GM23338 (cell line): Measurements from ENCODE around the gene ITIH2.

Experiments used
- CTCF ChIP-seq, 2 experiments: fragments of 200-600 bp in 1 of 2; sonication (generic) in 1 of 2; conservative IDR thresholded peaks; 2 replicates each; pipeline versions ENCODE4 v1.5.1 to v1.6.1; 2016 to 2017; ENCODE audit warnings: antibody characterized with exemption in 2 of 2, low read depth in 2 of 2, mild to moderate bottlenecking in 2 of 2, moderate library complexity in 1 of 2
- ETS1 ChIP-seq: IDR thresholded peaks from 2 replicates; pipeline ENCODE4 v1.6.1; 2016; ENCODE audit warnings: antibody characterized with exemption
- EZH2 ChIP-seq: fragments of 200-600 bp; sonication (generic); IDR thresholded peaks from one replicate; pipeline ENCODE4 v1.8.0; 2017; ENCODE audit warnings: antibody characterized with exemption, mild to moderate bottlenecking, low read depth; ENCODE audit not compliant: unreplicated experiment
- EZH2phosphoT487 ChIP-seq: fragments of 200-600 bp; sonication (generic); IDR thresholded peaks from one replicate; pipeline ENCODE4 v1.8.1; 2018; ENCODE audit warnings: antibody characterized with exemption; ENCODE audit not compliant: unreplicated experiment
- JUNB ChIP-seq: IDR thresholded peaks from one replicate; pipeline ENCODE4 v1.6.1; 2016; ENCODE audit warnings: antibody characterized with exemption; ENCODE audit not compliant: unreplicated experiment
- POLR2AphosphoS5 ChIP-seq: IDR thresholded peaks from 2 replicates; pipeline ENCODE4 v1.6.1; 2016; ENCODE audit warnings: antibody characterized with exemption, low read depth
- REST ChIP-seq: IDR thresholded peaks from one replicate; pipeline ENCODE4 v1.6.1; 2018; ENCODE audit warnings: antibody characterized with exemption; ENCODE audit not compliant: unreplicated experiment
- STAT1 ChIP-seq: IDR thresholded peaks from one replicate; pipeline ENCODE4 v1.6.1; 2016; ENCODE audit warnings: antibody characterized with exemption; ENCODE audit not compliant: unreplicated experiment

GRCh38 chr10:7722927-7723529 is 19.9 kb downstream of the ITIH2 start:
- TF ChIP-seq CTCF (conservative IDR thresholded peaks at IDR 0.05; ENCODE audit: low read depth in 2 of 2) (no peak), STAT1 (no peak), POLR2AphosphoS5 (no peak), EZH2 (no peak), REST (no peak), JUNB (no peak), ETS1 (no peak), EZH2phosphoT487 (no peak)
